Testis (tissue), 2 donors: Measurements from ENCODE around the gene MC2R.

Source experiments
- CTCF ChIP-seq, 3 experiments: fragments of 450-650 bp in 2 of 3; fragments of 200-600 bp in 1 of 3; sonication (generic) in 1 of 3; IDR thresholded peaks; one replicate each; pipeline ENCODE4 v1.5.1; 2016 to 2019; ENCODE audit warnings: antibody characterized with exemption in 3 of 3, mild to moderate bottlenecking in 2 of 3, moderate library complexity in 1 of 3
- POLR2A ChIP-seq: fragments of 450-650 bp; IDR thresholded peaks from one replicate; pipeline ENCODE4 v1.6.1; 2017; ENCODE audit warnings: antibody characterized with exemption, mild to moderate bottlenecking, moderate library complexity

GRCh38 chr18:13874558-13874957 is 40.8 kb downstream of the MC2R start:
- TF ChIP-seq CTCF (IDR thresholded peaks at IDR 0.05) (no peak), POLR2A (no peak)
